Stimulated activated CD8-positive, alpha-beta memory T cell treated with anti-CD3 and anti-CD28 coated beads, Interleukin-12 subunit alpha, Interleukin-12 subunit beta, amount 100 ng/mL, for 4 hours (primary cell): ENCODE data around the gene PDE6A.
"Not testable (repeated sequence)": the region's sequence is repeated elsewhere in the genome, so short reads cannot be mapped to it uniquely, and the experiment has no call there.

Experiments used
- DNase-seq: peaks from one replicate; pipeline ENCODE4 v3.0.0-alpha.2; 2020; ENCODE audit warnings: low read depth

The PDE6A gene

DNA sequence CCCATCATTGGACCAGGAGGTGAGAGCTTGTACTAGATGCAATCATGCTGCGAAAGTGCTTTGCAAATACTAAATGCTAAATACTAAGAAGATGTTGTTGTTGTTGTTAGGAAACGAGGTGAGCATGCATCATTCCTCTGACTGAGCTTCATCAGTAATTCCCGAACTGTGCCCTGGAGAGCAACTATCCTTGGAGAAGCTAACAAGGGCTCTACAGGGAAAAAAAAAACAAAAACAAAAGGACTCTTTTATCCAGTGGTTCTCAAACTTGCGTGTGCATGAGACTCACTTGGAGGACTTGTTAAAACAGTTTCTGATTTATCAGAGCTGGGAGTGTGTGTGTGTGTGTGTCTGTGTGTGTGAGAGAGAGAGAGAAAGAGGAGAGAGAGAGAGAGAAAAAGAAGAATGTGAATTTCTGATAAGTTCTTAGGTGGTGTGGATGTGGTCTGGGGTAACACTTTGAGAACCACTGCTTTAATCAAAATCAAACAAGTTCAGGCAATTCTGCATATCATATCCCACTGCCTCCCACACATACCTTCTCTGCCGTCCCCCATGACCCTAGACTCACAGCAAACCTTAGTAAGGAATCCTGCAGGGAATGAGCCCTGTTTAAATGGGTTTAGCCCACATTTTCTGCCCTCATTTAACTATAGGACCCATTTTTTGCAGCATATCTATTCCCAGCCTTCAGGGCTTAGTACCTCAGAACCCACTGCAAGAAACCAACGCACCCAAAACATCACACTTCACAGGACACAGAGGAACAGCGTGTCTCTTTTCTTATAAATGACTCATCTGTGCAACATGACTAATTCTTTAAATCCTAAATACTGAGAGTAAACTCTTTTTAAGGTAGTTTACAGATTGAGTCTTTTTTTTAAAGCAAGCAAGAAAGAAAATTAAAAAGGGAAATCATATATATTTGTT lies 48.9 kb downstream of the PDE6A start:
- no peak for DNase-seq

GRCh38 chr5:149894237-149894636 lies 50.4 kb downstream of the PDE6A start:
- no peak for DNase-seq

- no peak for DNase-seq
Measured at GRCh38 chr5:149893403-149893931, 51.1 kb downstream of the PDE6A start.

DNA sequence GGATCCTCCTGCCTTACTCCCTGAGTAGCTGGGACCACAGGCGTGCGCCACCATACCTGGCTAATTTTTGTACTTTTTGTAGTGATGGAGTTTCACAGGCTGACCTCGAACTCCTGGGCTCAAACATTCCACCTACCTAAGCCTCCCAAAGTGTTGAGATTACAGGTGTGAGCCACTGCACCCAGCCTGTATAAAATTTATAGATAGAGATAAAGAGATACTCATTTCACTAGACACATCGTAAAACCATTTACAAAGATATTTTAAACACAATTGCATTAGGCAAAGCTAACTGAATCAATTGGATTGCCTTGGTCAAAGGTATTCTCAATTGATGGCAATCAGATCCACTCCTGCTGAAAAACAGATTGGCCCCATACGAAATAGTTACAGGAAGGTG lies 52.0 kb downstream of the PDE6A start:
- no peak for DNase-seq

- no peak for DNase-seq
Measured at GRCh38 chr5:149888280-149888679, 56.3 kb downstream of the PDE6A start.

DNA sequence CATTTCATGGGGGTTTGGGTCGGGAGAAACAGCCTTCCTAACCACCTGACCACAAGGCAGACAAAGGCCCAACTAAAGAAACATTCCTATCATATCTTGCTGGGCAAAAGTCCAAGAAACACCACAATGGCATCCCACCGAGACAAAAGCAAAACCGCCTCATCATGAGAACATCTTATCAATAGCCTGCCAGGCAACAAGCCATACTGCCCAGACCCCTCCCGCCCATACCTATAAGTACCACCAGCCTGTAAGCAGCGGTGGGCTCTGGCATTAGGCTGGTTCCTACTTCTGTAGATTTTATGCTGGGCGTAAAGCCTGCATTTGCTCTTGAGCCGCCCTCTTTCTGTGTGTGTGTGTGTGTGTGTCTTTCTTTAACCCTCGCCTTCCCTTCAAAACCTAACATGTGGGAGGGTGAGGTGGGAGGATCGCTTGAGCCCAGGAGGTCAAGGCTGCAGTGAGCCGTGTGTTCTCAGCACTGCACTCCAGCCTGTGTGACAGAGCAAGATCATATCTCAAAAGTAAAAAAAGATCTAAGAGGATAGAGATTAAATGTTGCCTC lies 56.9 kb downstream of the PDE6A start:
- DNase-seq, result no peak

DNA sequence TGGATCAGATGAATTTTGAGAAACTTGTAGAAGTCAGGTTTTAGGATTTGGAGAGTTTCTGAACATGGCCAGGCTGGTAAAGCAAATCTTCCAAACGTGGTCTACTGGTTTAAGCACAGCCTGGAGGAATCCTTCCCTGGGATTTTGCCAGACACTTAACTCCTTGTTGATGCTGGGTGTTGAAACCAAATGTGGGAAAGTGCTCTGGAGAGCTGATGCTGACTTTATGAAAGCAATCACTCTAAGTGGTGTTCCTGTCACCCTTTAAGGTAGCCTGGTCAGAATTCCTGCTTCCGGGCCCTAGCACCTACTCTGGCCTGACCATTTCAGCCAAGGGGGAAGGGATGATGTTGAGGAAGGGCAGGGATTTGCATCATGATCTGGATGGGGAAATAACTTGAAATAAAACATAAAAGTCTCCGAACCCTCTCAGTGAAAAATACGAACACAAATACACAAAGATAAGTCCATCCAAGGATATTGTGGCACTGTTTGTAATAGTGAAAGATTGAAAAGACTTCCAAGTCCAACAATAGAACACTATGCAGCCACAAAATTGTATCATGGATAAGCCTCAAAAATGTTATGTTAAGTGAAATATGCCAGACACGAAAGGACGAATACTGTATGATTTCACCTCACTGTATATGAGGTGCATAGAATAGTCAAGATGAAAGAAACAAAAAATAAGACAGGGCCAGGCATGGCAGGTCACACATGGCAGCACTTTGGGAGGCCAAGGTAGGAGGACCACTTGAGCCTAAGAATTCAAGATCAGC lies 57.7 kb downstream of the PDE6A start:
- DNase-seq, result no peak

DNA sequence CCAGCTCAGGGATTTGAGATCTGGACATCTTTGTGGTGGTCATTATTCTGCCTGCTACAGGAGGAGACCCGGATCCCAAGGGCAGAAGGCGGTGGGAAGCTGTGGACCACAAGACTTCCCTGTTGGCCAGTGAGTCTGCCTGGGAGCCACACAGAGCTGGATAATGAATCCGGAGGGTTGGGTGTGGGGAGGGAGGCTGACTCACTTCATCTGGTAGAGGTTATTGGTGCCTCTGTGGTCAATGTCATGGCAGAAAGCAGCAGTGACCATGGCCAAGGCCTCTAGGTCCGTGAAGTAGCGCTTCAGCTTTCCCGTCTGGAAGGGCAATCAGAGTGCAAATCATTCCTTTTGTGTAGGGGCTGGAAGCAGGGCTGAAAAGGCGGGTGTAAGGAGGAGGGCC lies 58.5 kb downstream of the PDE6A start:
- no peak for DNase-seq

DNA sequence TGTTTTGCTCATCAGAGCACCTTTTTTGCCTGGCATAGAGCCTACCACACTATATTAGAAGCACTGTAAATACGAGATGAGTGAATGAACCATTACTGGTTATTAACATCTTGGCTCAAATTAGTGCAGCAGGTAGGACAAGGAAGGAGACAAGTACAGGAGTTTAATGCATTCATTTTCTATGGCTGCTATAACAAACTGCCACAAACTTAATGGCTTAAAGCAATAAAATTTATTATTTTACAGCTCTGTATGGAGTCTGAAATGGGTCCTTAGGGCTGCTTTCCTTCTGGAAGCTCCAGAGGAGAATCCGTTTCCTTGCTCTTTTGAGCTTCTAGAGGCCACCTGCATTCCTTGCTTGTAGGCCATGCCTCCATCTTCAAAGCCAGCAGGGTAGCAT lies 59.1 kb downstream of the PDE6A start:
- DNase-seq, result no peak

DNA sequence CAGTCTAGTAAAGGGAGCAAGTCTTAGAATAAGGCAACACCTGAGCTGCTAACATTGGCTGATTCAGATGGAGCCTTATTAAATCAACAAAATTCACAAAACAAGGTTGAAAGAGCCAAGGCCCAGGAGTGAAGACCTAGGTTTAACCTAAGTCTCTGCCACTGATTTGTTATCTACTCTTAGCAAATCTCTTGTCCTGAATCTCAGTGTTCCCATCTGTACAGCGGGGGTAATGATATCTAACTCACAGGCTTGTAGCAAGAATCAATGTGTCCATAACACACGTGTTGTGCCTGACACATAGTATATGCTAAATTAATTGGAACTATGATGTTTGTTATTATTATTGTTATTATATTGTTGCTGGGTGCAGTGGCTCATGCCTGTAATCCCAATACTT lies 61.0 kb downstream of the PDE6A start:
- no peak for DNase-seq

DNA sequence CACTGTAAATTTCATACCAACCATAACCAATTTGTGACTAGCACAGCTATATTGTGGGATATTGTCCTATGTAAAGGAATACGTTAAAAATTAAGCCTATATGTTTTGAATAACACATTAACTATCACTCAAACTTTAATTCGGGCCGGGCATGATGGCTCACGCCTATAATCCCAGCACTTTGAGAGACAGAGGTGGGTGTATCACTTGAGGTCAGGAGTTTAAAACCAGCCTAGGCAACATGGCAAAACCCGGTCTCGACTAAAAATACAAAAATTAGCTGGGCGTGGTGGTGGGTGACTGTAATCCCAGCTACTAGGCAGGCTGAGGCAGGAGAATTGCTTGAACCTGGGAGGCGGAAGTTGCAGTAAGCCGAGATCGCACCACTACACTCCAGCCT lies 62.0 kb downstream of the PDE6A start:
- not testable (repeated sequence) for DNase-seq

DNA sequence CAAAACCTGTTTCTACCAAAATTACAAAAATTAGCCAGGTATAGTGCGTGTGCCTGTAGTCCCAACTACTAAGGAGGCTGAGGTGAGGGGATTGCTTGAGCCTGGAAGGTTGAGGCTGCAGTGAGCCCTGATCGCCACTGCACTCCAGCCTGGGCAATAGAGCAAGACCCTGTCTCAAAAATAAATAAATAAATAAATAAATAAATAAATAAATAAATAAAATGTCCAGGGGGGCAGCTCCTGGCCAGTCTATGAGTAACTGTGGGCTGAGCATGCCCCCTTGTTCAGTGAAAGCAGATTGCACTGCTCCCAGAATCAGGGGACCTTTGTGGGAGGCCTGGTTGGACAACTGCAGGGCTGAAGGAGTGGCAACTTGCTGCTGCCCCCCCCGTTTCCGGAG lies 62.7 kb downstream of the PDE6A start:
- no peak for DNase-seq

DNA sequence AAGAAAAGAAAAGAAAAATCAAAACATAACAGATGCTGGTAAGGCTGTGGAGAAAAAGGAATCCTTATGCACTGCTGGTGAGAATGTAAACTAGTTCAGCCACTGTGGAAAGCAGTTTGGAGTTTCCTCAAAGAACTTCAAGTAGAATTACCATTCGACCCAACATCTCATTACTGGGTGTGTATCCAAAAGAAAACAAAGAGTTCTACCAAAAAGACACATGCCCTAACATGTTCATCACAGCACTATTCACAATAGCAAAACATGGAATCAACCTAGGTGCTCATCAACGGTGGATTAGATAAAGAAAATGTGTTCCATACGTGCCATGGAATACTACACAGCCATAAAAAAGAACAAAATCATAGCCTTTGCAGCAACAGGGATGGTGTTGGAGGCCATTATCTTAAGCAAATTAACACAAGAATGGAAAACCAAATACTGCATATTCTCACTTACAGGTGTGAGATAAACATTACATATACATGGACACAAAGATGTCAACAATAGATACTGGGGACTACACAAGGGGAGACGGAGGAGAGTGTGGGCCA lies 63.4 kb downstream of the PDE6A start:
- DNase-seq, result no peak

DNA sequence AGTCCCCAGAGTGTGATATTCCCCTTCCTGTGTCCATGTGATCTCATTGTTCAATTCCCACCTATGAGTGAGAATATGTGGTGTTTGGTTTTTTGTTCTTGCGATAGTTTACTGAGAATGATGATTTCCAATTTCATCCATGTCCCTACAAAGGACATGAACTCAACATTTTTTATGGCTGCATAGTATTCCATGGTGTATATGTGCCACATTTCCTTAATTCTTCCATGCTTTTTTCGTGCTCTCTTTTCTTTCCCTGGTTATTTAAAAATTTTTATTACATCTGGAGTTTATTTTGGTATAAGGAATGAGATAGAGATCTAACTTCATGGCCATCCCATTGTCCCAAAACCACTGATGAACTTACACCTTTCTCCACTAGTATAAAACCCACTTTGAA lies 65.0 kb downstream of the PDE6A start:
- DNase-seq, result not testable (repeated sequence)

GRCh38 chr5:149878371-149878770 lies 66.2 kb downstream of the PDE6A start:
- no peak for DNase-seq

GRCh38 chr5:149873896-149874295 lies 70.7 kb downstream of the PDE6A start:
- no peak for DNase-seq

GRCh38 chr5:149872351-149873040 lies 72.1 kb downstream of the PDE6A start:
- no peak for DNase-seq

- no peak for DNase-seq
Measured at GRCh38 chr5:149871471-149871870, 73.1 kb downstream of the PDE6A start.

DNA sequence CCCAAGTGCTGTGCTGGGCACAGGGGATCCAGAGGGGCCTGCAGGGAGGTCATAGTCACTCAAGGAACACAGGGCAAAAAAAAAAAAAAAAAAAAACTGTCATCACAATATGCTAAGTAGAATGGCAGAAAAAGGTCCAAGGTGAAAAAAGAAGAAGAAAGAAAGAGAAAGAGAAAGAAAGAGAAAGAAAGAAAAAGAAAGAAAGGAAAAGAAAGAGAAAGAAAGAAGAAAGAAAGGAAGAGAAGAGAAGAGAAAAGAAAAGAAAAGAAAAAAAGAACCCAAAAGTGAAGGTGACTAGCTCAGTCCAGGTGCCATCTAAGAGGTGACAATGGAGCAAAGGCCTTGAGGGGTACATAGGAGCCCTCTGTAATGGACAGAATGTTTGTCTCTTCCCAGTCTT lies 73.9 kb downstream of the PDE6A start:
- DNase-seq, result no peak

GRCh38 chr5:149870232-149870631 lies 74.4 kb downstream of the PDE6A start:
- DNase-seq, result no peak

DNA sequence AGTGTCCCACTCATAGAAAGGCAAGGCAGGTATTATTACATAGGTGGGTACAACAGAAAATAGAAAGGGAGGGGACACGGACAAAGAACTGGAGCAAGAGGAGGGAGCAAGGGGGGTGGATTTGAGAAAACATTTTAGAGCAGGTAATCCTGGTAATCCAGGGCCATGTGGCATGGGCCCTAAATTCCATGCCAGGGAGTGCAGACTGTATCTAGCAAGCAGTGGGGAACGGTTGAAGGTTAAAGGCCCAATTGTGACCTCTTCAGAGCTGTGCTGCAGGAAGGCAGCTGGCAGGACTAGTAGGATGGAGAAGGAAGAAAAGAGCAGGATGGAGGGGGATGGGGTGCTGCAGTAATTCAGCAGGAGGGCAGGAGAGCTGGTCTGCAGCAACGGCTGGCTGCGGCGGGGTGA lies 75.2 kb downstream of the PDE6A start:
- no peak for DNase-seq

- DNase-seq, result no peak
Measured at GRCh38 chr5:149865746-149866145, 78.8 kb downstream of the PDE6A start.
